Measurements from ENCODE around the gene MAPKAP1. TPM values are rescaled to one million over a fixed set of nuclear protein-coding genes. Genes with fewer than 3 reads are reported as not detected.
"Not testable (repeated sequence)": the region's sequence is repeated elsewhere in the genome, so short reads cannot be mapped to it uniquely, and the experiment has no call there.

Gene MAPKAP1
- total RNA-seq, 4 donors from 2014 or later: 46.7 to 63.0 (median 57.9) TPM

DNA sequence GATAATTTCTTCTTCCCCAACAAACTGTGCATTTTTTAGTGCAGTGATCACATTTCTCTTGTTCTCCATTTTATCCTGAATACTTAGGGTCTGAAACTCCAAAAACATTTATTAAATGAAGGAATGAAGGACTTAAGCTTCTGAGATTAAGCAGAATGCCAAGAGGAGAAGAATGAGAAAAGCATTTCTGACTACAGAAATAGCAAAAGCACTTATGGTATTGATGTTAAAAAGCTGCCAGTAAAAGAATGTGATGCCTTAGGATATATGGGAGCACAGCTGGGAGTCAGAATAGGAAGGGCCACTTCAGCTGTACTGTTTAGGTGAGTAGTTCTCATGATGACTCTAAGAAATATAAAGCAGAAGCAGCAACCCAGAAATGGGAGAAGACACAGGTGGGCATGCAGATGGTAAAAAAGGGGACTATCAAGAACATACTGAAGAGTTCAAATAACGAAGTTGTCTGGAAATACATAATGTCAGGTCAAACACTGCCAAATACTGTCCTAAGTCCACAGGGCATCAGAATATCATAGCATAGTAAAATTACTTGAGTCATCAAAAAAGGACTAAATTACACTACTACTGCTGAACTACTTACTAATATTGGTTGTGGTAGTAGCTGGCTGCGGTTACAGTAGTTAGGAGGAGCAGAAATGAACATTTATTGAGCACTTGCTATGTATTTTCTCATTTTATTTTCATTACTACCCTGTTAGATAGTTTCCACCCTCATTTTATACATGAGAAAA is 132.7 kb downstream of the MAPKAP1 start:
- H3K4me3 ChIP-seq (ENCODE audit: low read depth, poor library complexity, severe bottlenecking): no peak overlapping the region
- DNase-seq (ENCODE audit: low spot score in 2 of 2): no peak
- intact Hi-C loops (cut with DNase I; ENCODE audit: low total_unique reads): no loop called here
- TF ChIP-seq CTCF (IDR thresholded peaks at IDR 0.05) (no peak), POLR2A (IDR thresholded peaks at IDR 0.05) (no peak)
- WGBS, 2 donors: 91 to 93% methylated on average over 2 of the region's 2 CpGs

GRCh38 chr9:125572461-125572860 is 134.5 kb downstream of the MAPKAP1 start:
- H3K4me3 ChIP-seq (ENCODE audit: low read depth, poor library complexity, severe bottlenecking); DNase-seq (ENCODE audit: low spot score in 2 of 2); intact Hi-C loops (cut with DNase I; ENCODE audit: low total_unique reads): not testable (repeated sequence)
- 90 to 100% methylated on average over 1 of the region's 1 CpG for WGBS, 2 donors

- WGBS, 2 donors: 95 to 99% methylated on average over 3 of the region's 3 CpGs
- DNase-seq (ENCODE audit: low spot score in 2 of 2); intact Hi-C loops (cut with DNase I; ENCODE audit: low total_unique reads); H3K4me3 ChIP-seq (ENCODE audit: low read depth, poor library complexity, severe bottlenecking): not testable (repeated sequence)
These were observed 135.2 kb downstream of the MAPKAP1 start for GRCh38 chr9:125571824-125572223.

DNA sequence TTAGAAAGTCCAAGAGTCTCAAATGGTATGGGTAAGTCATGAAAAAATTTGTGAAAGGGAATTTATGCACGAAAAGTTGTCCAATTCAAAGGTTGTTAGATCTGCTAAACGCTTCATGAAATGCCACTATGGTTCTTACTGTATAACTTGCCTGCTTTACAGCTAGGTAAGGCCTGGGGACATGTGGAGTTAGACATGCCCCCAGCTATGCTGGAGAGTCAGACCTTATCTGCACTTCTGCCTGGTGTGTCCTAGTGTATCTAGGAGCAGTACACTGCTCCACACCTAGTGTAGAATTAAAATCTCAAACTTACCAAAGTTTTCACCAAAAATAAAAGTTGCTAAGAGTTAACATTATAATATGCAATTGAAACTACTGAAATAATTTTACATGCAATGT is 136.8 kb downstream of the MAPKAP1 start:
- WGBS, 2 donors: 97 to 99% methylated on average over 2 of the region's 2 CpGs
- no peak for DNase-seq (ENCODE audit: low spot score in 2 of 2)
- intact Hi-C loops (cut with DNase I; ENCODE audit: low total_unique reads): no loop called here

DNA sequence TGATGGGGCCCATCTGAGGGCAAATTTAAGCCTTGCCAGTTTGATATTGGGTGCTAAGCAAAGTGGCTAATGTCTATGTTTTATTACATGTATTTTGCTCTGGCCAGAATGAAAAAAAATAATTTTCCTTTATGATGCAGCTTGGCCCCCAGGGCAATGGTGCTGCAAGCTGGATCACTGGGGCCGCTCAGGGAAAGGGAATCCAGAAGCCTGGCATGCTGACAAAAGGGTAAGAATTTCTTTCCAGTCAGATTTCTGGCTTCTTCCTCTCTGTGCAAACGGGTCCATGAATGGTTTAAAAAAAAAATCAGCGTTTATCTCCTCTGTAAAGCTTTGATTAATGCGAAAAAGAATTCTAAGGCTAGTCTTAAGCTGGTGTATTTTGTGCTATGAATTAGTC is 138.4 kb downstream of the MAPKAP1 start:
- intact Hi-C loops (cut with DNase I; ENCODE audit: low total_unique reads): no loop called here
- TF ChIP-seq POLR2A (IDR thresholded peaks at IDR 0.05) (no peak), CTCF (IDR thresholded peaks at IDR 0.05) (no peak)
- H3K4me3 ChIP-seq (ENCODE audit: low read depth, poor library complexity, severe bottlenecking): no peak overlapping the region
- DNase-seq (ENCODE audit: low spot score in 2 of 2): no peak
- WGBS, 2 donors: 42% methylated on average over 4 of the region's 4 CpGs

More for the DNA sequence above, 136.8 kb downstream of the MAPKAP1 start:
- H3K4me3 ChIP-seq (ENCODE audit: low read depth, poor library complexity, severe bottlenecking): no peak overlapping the region
- TF ChIP-seq POLR2A (IDR thresholded peaks at IDR 0.05) (no peak), CTCF (IDR thresholded peaks at IDR 0.05) (no peak)

- intact Hi-C loops (cut with DNase I; ENCODE audit: low total_unique reads); H3K4me3 ChIP-seq (ENCODE audit: low read depth, poor library complexity, severe bottlenecking); DNase-seq (ENCODE audit: low spot score in 2 of 2): not testable (repeated sequence)
These were observed 141.0 kb downstream of the MAPKAP1 start for GRCh38 chr9:125566051-125566450.

- intact Hi-C loops (cut with DNase I; ENCODE audit: low total_unique reads): no loop called here
- TF ChIP-seq POLR2A (IDR thresholded peaks at IDR 0.05) (no peak), CTCF (IDR thresholded peaks at IDR 0.05) (no peak)
- WGBS, 2 donors: 92 to 94% methylated on average over 2 of the region's 2 CpGs
- no peak for DNase-seq (ENCODE audit: low spot score in 2 of 2)
- no peak overlapping the region for H3K4me3 ChIP-seq (ENCODE audit: low read depth, poor library complexity, severe bottlenecking)
These were observed 141.9 kb downstream of the MAPKAP1 start for GRCh38 chr9:125565126-125565525.
